GM18505 (cell line): ENCODE measurements around the gene CROCC2.

Source experiments
- ATAC-seq: cut with Tn5 transposase; IDR thresholded peaks from one replicate; pipeline ENCODE4 v1.9.1; 2021; ENCODE audit not compliant: unreplicated experiment
- POLR2A ChIP-seq: IDR thresholded peaks from 4 replicates; pipeline ENCODE4 v1.6.1; 2011; ENCODE audit warnings: borderline replicate concordance; ENCODE audit not compliant: insufficient read depth, insufficient read length; ENCODE audit errors: extremely low read depth

CROCC2 gene

DNA sequence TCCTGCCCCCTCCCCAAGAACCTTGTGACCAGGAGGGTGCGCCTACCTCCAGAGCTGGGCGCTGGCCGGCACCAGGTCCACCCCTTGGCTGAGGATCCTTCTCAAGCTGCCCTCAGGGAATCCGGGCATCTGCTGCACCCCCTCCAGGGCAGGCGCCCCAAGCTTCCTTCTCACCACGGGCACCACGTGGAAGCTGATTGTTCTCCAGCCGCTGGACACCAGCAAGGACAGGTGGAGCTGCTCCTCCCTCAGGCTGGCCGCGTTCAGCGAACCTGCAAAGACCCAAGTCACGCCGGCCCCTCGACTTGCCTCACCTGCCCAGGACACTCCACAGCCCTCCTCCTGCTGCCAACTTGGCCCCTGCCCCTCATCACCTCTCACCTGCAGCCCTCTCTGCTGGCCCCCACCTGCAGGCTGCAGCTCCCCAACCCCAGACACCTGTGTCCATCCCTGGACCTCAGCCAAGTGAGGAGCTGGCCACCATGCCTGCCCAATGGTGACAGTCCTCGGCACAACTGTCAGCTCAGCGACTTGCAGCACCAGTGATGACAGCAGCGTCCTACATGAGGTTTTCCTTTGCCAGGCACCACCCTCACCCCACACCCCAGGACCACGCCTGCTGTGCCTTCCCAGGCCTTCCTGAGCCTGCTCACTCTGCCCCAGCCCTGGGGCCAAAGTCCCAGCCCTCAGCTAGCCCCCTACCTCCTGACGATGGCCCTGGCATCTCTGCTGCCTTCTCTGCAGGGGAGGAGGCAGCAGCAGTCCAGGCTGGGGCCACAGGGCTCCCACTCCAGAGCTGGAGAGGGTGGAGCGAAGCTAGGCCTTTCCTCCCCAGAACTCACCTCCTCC is 14.4 kb upstream of the CROCC2 start:
- no peak for TF ChIP-seq POLR2A
- no peak for ATAC-seq

DNA sequence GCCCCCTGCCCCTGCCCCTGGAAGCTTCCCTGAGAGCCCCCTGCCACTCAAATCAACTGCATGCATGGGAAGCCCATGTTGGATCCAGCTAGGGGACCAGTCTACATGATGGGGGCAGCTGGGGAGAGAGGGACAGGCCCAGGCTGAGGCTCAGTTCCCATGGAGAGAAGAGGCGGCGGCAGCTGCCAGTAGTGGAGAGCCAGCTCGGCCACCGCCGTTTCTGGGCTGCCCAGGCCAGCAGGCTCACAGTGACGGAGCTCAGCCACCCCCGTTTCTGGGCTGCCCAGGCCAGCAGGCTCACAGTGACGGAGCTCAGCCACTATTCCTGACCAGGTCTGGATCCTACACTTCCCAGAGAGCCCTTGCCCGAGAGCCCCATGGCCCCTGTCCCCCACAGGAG is 13.8 kb upstream of the CROCC2 start:
- ATAC-seq, result no peak
- TF ChIP-seq POLR2A, result no peak

DNA sequence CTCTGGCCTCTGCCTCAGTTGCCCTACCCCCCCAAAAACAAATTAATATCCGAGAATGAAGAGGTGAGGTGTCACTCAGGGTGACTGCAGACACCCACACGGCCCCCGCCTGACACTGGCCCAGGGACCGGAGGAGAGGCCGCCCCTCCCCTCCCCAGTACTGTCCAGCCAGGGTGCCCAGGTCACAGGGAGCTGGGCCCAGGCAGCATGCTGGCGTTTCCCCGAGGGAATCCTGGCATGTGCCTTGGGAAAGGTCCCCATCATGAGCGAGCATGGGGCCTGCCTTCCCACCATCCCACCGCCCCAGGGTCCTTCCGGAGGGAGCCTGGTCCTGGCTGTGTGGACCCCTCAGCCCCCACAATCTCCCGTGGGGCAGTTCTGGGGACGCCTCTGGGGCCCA is 13.2 kb upstream of the CROCC2 start:
- ATAC-seq, result no peak
- TF ChIP-seq POLR2A, result no peak

DNA sequence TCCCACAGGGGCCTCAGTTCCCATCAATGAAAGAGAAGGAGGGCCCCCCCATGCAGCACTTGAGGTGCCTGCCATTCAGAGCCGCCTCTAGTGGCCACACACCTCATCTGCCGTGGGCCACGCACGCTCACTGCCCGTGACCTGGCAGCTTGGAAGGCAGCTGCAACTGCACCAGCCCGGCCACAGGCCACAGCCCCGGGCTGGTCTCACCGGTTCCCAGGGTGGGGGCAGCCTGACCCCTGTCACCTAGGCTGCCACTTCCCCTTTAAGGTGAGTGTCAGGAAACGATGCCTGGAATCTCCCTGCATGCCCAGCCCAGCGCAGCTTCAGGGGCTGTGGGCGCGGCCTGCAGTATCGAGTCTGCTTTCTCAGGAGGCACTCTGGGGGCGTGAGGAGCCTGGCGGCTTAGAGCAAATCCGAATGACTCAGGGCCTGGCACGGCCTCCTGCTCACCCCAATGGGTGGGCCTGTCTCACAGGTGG is 12.7 kb upstream of the CROCC2 start:
- no peak for TF ChIP-seq POLR2A
- ATAC-seq, result no peak

DNA sequence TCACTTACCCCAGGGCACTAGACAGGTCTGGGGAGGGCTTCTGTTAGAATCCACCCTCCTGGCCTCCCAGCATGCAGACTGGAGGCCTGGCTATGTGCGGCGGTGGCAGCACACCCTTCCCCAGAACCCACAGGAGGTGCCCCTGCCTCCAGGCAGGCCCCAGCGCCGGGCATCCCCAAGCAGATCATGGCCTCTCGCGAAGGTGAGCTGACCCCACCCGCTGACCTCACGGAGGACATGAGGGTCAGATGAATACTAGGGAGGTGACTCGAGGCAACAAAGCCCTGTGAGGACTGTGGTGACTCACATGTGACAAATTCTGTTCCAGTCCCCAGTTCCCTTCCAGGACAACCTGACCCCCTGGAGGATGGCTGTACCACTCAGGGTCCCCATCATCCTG is 12.1 kb upstream of the CROCC2 start:
- no peak for ATAC-seq
- TF ChIP-seq POLR2A, result no peak

DNA sequence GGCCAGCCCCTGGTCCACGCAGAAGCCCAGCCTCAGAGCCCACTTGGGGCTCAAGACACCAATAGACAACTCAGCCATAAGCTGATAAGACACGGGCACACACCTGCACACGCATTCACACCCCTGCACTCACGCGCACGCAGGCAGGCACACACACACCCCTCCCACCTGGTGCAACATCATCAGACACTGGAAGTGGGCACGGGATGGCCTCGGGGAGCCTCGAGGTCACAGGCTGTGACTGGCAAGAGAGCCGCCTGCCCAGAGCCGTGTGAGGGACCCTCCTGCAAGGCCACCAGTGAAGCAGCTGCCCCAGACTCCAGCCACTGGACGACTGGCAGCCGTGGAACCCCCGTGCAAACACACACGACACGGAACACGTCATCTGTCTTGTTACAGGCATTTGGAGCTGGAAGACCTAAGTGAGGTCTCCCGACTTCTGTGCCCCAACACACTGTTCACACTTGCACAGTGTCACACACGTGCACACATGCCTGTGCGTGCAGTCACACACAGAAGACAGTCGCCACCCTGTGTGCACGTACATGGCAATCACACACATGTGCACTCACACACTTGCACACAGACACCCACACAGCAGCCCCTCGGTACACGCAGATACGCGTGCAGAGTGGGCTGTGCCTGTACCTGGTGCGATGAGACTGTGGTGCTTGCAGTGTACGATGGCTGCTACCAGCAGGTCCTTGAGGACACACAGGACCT is 11.1 kb upstream of the CROCC2 start:
- no peak for ATAC-seq
- no peak for TF ChIP-seq POLR2A

DNA sequence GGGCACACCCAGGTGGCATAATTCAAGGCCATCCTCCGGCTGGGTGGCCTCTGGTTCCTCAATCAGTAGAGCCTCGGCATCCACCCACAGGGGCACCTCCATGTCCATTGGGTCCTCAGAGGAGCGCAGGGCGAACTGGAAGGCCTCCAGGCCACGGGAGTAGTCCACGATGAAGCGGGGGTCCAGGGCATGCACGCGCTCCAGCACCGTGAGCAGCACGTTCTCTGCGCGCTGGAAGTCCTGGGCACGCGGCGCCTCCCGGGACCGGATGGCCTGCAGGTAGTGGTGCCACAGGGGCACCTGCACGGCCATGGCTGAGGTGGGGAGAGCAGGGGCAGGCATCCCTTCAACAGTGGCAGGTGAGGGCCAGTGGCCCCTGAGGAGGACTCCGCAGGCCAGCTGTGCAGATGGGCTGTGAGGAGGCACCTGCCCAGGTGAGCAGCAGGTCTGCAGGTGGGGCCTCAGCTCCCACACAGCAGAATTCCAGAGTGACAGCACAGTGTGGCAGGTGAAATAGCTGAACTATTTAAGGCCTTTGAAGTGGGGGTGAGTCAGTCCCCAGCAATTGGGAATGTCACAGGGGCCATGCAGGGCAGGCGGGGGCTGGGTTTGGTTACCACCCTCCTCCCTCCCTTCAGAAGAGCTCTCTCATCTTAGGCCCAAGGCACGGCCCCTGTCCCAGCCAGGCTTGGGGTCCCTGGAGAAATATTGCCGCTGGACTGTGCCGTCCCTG is 10.3 kb upstream of the CROCC2 start, which contains the start of gene MAB21L4:
TSS of gene MAB21L4 (minus strand) at position 501 of the 733 bp plus-strand sequence. CDS start at position 342, 159 bp downstream.
- no peak for TF ChIP-seq POLR2A
- no peak for ATAC-seq

DNA sequence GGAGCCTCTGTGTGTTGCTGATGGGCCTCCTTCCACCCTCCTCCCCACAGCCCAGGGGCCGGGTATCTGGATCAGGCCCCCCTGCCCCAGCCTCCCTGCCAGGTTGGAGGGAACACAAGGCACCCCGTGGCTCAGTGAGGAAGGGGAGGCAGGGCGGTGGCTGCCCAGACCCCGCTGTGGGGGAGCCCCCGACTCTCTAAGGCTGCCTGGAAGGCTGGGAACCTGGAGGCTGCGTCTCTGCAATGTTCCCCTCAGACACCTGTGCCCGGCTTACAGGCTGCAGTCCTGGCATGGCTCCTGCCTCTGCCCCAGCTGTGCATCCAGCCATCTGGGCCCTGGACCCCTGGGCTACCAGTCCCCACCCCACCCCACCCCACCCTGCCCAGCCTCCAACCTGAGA is 9.7 kb upstream of the CROCC2 start:
- no peak for TF ChIP-seq POLR2A
- ATAC-seq, result no peak

DNA sequence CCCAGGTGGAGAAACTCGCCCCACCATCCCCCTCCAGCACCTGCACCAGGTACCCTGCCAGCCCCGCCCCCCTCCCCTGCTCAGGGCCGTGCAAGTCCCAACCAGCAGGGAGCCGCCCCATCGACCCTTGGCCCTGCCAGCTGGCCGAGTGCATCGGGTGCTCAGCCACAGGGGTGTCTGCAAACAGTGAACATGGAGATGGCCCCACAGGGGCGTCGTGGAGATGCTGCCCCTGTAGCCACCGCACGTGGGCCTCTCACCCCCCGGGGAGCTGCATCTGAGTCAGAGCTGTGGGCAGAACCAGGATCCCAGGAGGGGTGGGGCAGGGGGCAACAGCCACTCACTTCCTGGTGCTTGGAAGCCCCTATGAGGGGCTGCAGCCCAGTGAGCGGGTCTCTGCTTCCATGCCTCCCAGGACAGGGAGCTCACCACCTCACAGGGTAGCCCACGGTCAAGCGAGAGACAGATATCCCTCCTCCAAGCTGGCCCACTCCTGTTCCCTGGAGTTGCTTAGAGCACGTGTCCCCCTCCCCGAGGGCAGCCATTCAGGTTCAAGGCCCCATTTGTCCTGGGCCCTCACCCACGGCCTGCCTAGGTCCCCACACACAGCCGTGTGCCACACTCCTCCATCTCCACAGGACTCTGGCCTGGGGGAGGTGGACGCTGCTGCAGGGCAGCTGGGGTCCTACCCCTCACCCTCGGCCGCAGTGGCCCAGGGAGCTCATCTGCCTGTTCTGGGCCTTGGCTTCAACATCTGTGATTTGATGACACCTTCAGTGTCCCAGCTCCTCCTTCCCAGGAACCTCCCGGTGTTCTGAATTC is 9.1 kb upstream of the CROCC2 start:
- no peak for TF ChIP-seq POLR2A
- no peak for ATAC-seq

DNA sequence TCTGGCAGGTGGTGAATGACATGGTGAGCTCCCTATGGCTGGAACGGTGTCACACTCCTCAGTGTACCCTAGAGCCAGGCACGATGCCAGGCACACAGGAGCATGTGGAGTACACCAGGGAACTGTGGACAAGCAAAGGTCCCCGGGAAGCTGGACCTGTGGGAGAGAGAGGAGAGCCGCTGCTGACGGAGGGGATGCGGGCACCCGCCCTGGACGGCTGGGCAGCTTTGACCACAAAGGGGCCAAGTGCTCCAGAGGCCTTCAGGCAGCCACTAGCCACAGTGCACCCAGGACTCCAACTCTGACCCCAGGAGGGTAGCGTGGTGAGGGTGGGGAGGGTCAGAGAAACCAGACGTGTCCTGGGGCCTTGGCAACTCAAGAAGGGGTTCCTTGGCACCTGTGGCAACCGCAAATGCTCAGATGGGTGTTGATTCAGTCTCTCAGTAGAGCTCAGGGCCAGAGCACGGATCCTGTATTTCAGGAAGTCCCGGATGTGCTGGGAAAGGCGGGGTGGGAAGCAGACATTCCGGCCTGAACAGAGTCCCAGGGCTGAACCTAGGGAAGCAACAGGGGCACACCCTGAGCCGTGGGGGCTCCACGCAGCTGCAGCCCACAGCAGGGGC is 7.9 kb upstream of the CROCC2 start:
- no peak for ATAC-seq

DNA sequence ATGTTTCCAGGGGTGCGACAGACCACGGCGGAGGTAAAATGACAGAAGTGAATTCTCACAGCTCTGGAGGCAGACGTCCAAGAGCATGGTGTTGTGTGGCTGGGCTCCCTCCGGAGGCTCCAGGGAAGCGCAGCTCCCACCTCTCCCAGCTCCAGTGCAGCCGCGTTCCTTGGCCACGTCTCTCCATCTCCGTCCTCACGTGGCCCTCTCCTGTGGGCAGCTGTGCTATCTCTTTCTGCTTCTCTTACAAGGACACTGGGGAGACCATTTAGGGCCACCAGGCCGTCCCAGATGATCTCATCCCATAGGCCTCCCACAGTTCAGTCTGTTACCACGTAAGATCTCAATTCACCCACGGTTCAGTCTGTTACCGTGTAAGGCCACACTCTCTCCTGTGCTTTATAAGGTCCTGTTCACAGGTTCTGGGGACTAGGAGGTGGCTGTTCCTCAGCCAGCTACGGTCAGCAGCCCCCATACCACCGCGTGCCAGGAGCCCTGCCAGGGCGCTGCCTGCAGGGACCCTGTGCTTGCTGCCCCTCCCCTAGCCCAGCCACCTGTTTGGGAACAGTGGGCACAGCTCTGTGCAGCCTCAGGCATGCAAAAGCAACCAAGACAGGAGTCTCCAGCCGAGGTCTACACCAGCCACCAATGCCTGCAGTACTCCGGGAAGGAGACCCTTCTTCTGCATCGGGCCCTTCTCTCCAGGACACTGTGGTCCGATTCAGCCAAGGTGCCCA is 7.2 kb upstream of the CROCC2 start:
- no peak for ATAC-seq
- no peak for TF ChIP-seq POLR2A

More for the DNA sequence above, 7.9 kb upstream of the CROCC2 start:
- no peak for TF ChIP-seq POLR2A
